ENCODE data around the gene CHN2.

- no peak for TF ChIP-seq CTCF (IDR thresholded peaks at IDR 0.05; ENCODE audit: insufficient read depth, low read length, poor library complexity, severe bottlenecking)
- no peak for TF ChIP-seq EZH2phosphoT487 (conservative IDR thresholded peaks at IDR 0.05; ENCODE audit: low read length)
These were observed 87.4 kb downstream of the CHN2 start for GRCh38 chr7:29281782-29282541.
